Loucy (cell line): ENCODE data around the gene PTGFRN.

Experiments used
- H2AFZ ChIP-seq: fragments of 200-600 bp; sonication (generic); 2 replicates; pipeline ENCODE4 v1.6.0; 2016; ENCODE audit warnings: antibody characterized with exemption, mild to moderate bottlenecking, low read length, moderate library complexity
- H3F3A ChIP-seq: fragments of 200-600 bp; 2 replicates; pipeline ENCODE4 v1.6.0; 2016; ENCODE audit warnings: antibody characterized with exemption, low read depth, mild to moderate bottlenecking
- H3K27me3 ChIP-seq: fragments of 200-600 bp; sonication (generic); 2 replicates; pipeline ENCODE4 v1.6.1; 2014; ENCODE audit warnings: low read length, mild to moderate bottlenecking; ENCODE audit not compliant: insufficient read depth, poor library complexity, severe bottlenecking
- H3K36me3 ChIP-seq: fragments of 200-600 bp; sonication (generic); 2 replicates; pipeline ENCODE4 v1.6.1; 2016; ENCODE audit warnings: low read length; ENCODE audit not compliant: insufficient read depth
- H3K4me1 ChIP-seq: fragments of 200-600 bp; sonication (generic); 2 replicates; pipeline ENCODE4 v1.5.1; 2014; ENCODE audit warnings: low read length, mild to moderate bottlenecking; ENCODE audit not compliant: insufficient read depth, poor library complexity, severe bottlenecking
- H3K4me2 ChIP-seq: fragments of 200-600 bp; sonication (generic); 2 replicates; pipeline ENCODE4 v1.6.0; 2014; ENCODE audit warnings: antibody characterized with exemption, low read length, low read depth, mild to moderate bottlenecking; ENCODE audit not compliant: poor library complexity, severe bottlenecking
- H3K4me3 ChIP-seq: fragments of 200-600 bp; sonication (generic); 2 replicates; pipeline ENCODE4 v1.5.1; 2014; ENCODE audit warnings: low read length, mild to moderate bottlenecking, mixed read lengths; ENCODE audit not compliant: poor library complexity, severe bottlenecking
- H3K79me2 ChIP-seq: fragments of 200-600 bp; sonication (generic); 2 replicates; pipeline ENCODE4 v1.6.1; 2014; ENCODE audit warnings: low read length; ENCODE audit not compliant: insufficient read depth
- H3K9ac ChIP-seq: fragments of 200-600 bp; sonication (generic); 2 replicates; pipeline ENCODE4 v1.6.0; 2014; ENCODE audit warnings: mild to moderate bottlenecking, low read depth, low read length, moderate library complexity; ENCODE audit not compliant: poor library complexity, severe bottlenecking
- H3K9me2 ChIP-seq: fragments of 200-600 bp; sonication (generic); replicated peaks from 2 replicates; pipeline ENCODE4 v1.6.1; 2016; ENCODE audit warnings: low read depth, low read length, mixed read lengths
- H3K9me3 ChIP-seq: fragments of 200-600 bp; sonication (generic); 2 replicates; pipeline ENCODE4 v1.6.1; 2014; ENCODE audit warnings: mild to moderate bottlenecking, antibody characterized with exemption, low read length, low read depth; ENCODE audit not compliant: insufficient read depth
- H4K20me1 ChIP-seq: fragments of 200-600 bp; sonication (generic); 2 replicates; pipeline ENCODE4 v1.6.0; 2014; ENCODE audit warnings: antibody characterized with exemption, low read length, mild to moderate bottlenecking; ENCODE audit not compliant: insufficient read depth, poor library complexity, severe bottlenecking
- CTCF ChIP-seq: fragments of 200-600 bp; sonication (generic); conservative IDR thresholded peaks from 2 replicates; pipeline ENCODE4 v1.5.1; 2014; ENCODE audit warnings: mild to moderate bottlenecking, antibody characterized with exemption, low read length
- EZH2phosphoT487 ChIP-seq: fragments of 200-600 bp; IDR thresholded peaks from 2 replicates; pipeline ENCODE4 v1.6.1; 2018; ENCODE audit warnings: antibody characterized with exemption, mild to moderate bottlenecking, moderate library complexity, borderline replicate concordance

PTGFRN gene

GRCh38 chr1:116887212-116887611 lies 22.5 kb upstream of the PTGFRN start:
- Histone ChIP-seq H3K4me3 (no peak overlapping the region), H3K27me3 (no peaks in the 10 kb centered on the region), H4K20me1 (no peaks in the 10 kb centered on the region), H3K9me2 (no peaks in the 10 kb centered on the region), H3K9me3 (no peaks in the 10 kb centered on the region), H3K9ac (no peak overlapping the region), H2AFZ (no peak overlapping the region), H3K36me3 (no peaks in the 10 kb centered on the region), H3K79me2 (no peaks in the 10 kb centered on the region), H3K4me2 (no peak overlapping the region), H3F3A (no peaks in the 10 kb centered on the region), H3K4me1 (no peaks in the 10 kb centered on the region)
- TF ChIP-seq CTCF (no peak), EZH2phosphoT487 (no peak)

DNA sequence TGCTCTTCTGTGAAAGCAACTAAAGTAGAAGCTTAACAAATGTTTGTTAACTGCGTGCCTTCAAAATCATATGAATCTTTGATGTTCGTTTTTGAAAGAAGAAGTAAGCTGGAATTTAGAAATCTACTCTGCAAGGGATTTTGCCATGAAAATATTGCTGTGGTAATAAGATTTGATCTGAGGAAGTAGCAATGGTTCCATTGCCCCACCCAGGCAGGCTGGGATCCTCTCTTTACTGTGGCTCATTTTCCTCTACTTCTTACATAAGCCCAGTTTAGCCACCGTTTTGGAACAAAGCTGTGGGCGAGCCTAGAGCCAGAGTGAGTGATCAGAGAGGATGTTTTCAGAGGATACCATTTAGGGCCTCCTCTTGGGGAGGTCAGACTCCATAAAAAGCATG lies 20.3 kb upstream of the PTGFRN start:
- H3K4me3 ChIP-seq = no peak overlapping the region
- no peaks in the 10 kb centered on the region for H3F3A ChIP-seq
- no peaks in the 10 kb centered on the region for H3K36me3 ChIP-seq
- no peak overlapping the region for H2AFZ ChIP-seq
- H4K20me1 ChIP-seq = no peaks in the 10 kb centered on the region
- H3K4me2 ChIP-seq = no peak overlapping the region
- H3K79me2 ChIP-seq = no peaks in the 10 kb centered on the region
- TF ChIP-seq CTCF (no peak), EZH2phosphoT487 (no peak)
- H3K9me3 ChIP-seq = no peaks in the 10 kb centered on the region
- no peak overlapping the region for H3K9ac ChIP-seq
- peaks cover 6% of the 10 kb centered on the region for H3K27me3 ChIP-seq
- H3K4me1 ChIP-seq = no peaks in the 10 kb centered on the region
- H3K9me2 ChIP-seq = no peaks in the 10 kb centered on the region

DNA sequence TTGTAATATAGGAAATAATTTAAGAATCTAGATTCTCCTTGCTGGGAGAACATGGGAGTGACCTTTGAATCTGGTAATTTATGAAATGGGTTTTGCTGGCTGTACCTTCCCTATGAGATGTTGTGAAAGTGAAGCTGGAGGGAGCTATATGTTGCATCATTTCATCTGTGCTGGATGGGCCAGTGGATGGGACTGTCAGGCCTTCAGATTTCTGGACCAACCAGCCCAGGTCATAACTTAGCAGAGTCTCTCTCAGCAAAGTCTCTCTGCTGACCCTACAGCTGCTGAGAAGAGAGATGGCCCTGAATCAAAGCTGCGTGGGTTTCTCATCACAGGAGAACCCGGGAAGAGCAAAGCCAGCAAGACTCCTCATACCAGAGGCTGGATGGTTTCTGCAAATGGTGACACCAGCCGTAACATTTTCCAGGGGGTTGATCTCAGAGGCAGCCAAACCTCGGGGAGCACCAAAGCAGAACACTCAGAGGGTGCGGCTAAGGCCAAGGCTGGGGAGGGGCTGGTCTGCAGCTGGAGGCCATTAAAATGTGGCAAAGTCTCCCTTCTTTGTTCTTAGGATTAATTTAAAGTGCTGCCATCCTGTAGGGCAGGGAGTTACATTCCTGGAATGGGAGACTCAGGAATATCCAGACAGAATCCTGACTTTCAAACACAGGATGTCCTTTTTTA lies 18.2 kb upstream of the PTGFRN start:
- Histone ChIP-seq H2AFZ (no peak overlapping the region), H3K4me1 (no peaks in the 10 kb centered on the region), H3F3A (no peaks in the 10 kb centered on the region), H3K4me3 (no peak overlapping the region), H3K9ac (no peak overlapping the region), H3K9me2 (no peaks in the 10 kb centered on the region), H3K27me3 (peaks cover 6% of the 10 kb centered on the region), H3K4me2 (no peak overlapping the region), H4K20me1 (no peaks in the 10 kb centered on the region), H3K9me3 (no peaks in the 10 kb centered on the region), H3K36me3 (no peaks in the 10 kb centered on the region), H3K79me2 (no peaks in the 10 kb centered on the region)
- TF ChIP-seq CTCF (no peak), EZH2phosphoT487 (no peak)
